Measurements from ENCODE around the gene ARRDC5.

- no peak for TF ChIP-seq EZH2 (optimal IDR thresholded peaks at IDR 0.05; ENCODE audit: low read depth, low read length)
- TF ChIP-seq CTCF (IDR thresholded peaks at IDR 0.05; ENCODE audit: low read length) = no peak
- TF ChIP-seq EZH2phosphoT487 (IDR thresholded peaks at IDR 0.05; ENCODE audit: low read length) = no peak
Measured at GRCh38 chr19:4879041-4879440, 23.7 kb downstream of the ARRDC5 start.
